Breast epithelium (tissue), 3 donors: ENCODE measurements around the gene KIF27.
"Not testable (repeated sequence)": the region's sequence is repeated elsewhere in the genome, so short reads cannot be mapped to it uniquely, and the experiment has no call there.

Source experiments
- CTCF ChIP-seq, 3 donors: fragments of 450-650 bp; IDR thresholded peaks; one replicate each; pipeline ENCODE4 v1.5.1; 2016 to 2017; ENCODE audit warnings: antibody characterized with exemption in 3 of 3, mild to moderate bottlenecking in 3 of 3, moderate library complexity in 3 of 3
- POLR2A ChIP-seq: fragments of 450-650 bp; IDR thresholded peaks from one replicate; pipeline ENCODE4 v1.6.1; 2016; ENCODE audit warnings: antibody characterized with exemption, mild to moderate bottlenecking, moderate library complexity

- not testable (repeated sequence) for TF ChIP-seq CTCF (IDR thresholded peaks at IDR 0.05); POLR2A
Observed at GRCh38 chr9:83815120-83815519, 106.1 kb downstream of the KIF27 start.
